Stimulated activated CD8-positive, alpha-beta memory T cell treated with anti-CD3 and anti-CD28 coated beads, Interleukin-12 subunit alpha, Interleukin-12 subunit beta, amount 100 ng/mL, for 24 hours (primary cell): ENCODE data around the gene RFX4.

ENCODE experiments used
- DNase-seq: peaks from one replicate; pipeline ENCODE4 v3.0.0-alpha.2; 2020; ENCODE audit errors: extremely low read depth

Gene RFX4

GRCh38 chr12:106582641-106583230 lies at the start of gene RFX4:
RFX4 (plus strand) TSS chr12:106583004; CDS start chr12:106583321, 317 bp downstream.
- DNase-seq: no peak

GRCh38 chr12:106541201-106541600 lies 41.6 kb upstream of the RFX4 start:
- no peak for DNase-seq

GRCh38 chr12:106551410-106551809 lies 31.4 kb upstream of the RFX4 start:
- DNase-seq: no peak

GRCh38 chr12:106552228-106552627 lies 30.6 kb upstream of the RFX4 start:
- DNase-seq: no peak

- no peak for DNase-seq
These were observed 18.0 kb upstream of the RFX4 start for GRCh38 chr12:106564678-106565329.

- DNase-seq: no peak
These were observed 16.0 kb upstream of the RFX4 start for GRCh38 chr12:106566771-106567170.

GRCh38 chr12:106573239-106573638 lies 9.6 kb upstream of the RFX4 start:
- DNase-seq: no peak

- DNase-seq: no peak
These were observed 6.0 kb upstream of the RFX4 start for GRCh38 chr12:106576848-106577247.

- DNase-seq: no peak
These were observed 1.9 kb upstream of the RFX4 start for GRCh38 chr12:106580671-106581508.

- no peak for DNase-seq
These were observed 1.1 kb upstream of the RFX4 start for GRCh38 chr12:106581543-106582248.

- DNase-seq: no peak
These were observed 584 bp upstream of the RFX4 start for GRCh38 chr12:106582249-106582591.

GRCh38 chr12:106583242-106584103 lies 669 bp downstream of the RFX4 start:
- DNase-seq: no peak

- no peak for DNase-seq
These were observed 1.6 kb downstream of the RFX4 start for GRCh38 chr12:106584104-106585064.

- no peak for DNase-seq
These were observed 2.3 kb downstream of the RFX4 start for GRCh38 chr12:106585105-106585520.

GRCh38 chr12:106585521-106586277 lies 2.9 kb downstream of the RFX4 start:
- DNase-seq: no peak

- DNase-seq: no peak
These were observed 3.5 kb downstream of the RFX4 start for GRCh38 chr12:106586278-106586802.

- no peak for DNase-seq
These were observed 4.2 kb downstream of the RFX4 start for GRCh38 chr12:106586803-106587684.

GRCh38 chr12:106588771-106589170 lies 6.0 kb downstream of the RFX4 start:
- no peak for DNase-seq
